Stimulated activated CD8-positive, alpha-beta memory T cell treated with anti-CD3 and anti-CD28 coated beads, Interleukin-4, amount 100 ng/mL, for 4 hours (primary cell): Measurements from ENCODE around the gene OR2A12.
"Not testable (repeated sequence)": the region's sequence is repeated elsewhere in the genome, so short reads cannot be mapped to it uniquely, and the experiment has no call there.

Experiments
- DNase-seq, 2 donors: peaks; one replicate each; pipeline ENCODE4 v3.0.0-alpha.2; 2020; ENCODE audit warnings: low read depth in 2 of 2, low spot score in 1 of 2

The OR2A12 gene, protein sequence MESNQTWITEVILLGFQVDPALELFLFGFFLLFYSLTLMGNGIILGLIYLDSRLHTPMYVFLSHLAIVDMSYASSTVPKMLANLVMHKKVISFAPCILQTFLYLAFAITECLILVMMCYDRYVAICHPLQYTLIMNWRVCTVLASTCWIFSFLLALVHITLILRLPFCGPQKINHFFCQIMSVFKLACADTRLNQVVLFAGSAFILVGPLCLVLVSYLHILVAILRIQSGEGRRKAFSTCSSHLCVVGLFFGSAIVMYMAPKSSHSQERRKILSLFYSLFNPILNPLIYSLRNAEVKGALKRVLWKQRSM

DNA sequence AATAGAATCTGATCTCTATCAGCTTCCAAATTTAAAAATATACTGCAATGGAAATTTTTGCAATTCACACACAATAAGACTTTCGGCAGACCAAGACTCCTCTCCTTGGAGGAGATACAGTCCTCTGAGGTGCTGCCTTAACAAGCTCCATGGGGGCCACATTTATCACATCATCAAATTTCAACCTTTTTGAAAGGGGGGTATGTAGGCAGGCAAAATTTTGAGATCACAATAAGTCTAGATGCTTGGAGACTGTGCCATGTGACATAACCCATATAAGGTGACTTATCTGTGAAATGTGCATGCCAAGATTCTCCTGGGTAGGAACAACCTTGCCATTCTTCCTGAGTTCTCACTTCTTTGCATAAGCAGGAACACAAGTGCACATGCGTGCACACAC, at the start of gene OR2A12:
Gene OR2A12, plus strand, starts transcription at position 301 of the 400 bp plus-strand sequence. CDS start 8,830 bp downstream, outside the sequence.
- DNase-seq, result no peak

DNA sequence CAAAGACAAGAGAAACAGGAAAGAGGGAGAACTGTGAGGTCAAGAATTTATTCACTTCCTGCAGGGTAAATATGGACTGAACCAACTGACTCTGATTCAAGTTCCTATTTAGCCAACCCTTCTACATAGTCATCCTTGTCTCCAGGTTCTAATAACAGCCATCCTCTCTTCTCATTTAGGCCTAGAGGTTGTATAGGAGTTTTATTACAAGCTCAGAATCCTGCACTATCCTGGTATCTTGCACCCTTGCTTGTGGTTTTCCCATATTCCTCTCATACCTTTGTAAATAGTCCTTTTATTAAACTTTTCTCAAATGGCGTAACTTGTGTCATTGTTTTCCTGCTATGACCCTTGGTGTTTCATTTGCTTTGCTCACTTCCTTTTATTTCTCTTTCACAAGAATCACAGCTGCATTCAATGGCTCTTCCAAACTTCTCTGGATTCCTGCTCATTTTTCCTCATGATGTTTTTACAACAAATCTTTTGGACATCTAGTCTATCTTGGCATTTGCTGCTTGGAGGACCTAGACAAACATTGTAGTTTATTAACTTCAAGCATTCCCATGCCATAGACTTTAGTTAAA, 49.7 kb upstream of the OR2A12 start:
- DNase-seq, result no peak

DNA sequence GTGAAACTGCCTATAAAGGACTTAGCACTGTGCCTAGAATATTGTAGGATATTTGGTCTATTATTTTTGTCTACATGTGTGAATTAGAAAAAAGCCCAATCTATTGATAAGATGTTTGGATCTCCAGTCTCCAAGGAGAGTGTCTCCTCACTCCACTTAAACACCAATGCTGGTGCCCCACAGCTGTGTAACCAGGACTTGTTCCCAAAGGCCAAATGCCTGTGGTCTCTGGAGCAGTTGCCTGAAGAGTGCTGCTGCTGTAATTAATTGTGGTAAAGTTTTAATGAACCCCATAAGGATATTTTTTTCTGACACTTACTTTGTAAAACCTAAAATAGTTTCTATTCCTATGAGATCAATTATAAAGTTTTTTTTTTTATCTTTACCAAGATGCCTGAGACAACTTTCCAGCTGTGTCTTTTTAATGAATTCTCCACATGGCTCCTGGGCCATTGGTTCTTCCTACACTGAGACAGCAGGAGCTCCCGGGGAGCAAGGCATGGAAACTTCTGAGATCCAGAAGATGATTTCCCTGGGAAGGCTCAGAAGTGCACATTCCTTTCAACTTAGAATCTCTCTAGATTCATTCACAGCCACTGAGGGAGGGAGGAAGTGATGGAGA, 48.6 kb upstream of the OR2A12 start:
- DNase-seq, result no peak

DNA sequence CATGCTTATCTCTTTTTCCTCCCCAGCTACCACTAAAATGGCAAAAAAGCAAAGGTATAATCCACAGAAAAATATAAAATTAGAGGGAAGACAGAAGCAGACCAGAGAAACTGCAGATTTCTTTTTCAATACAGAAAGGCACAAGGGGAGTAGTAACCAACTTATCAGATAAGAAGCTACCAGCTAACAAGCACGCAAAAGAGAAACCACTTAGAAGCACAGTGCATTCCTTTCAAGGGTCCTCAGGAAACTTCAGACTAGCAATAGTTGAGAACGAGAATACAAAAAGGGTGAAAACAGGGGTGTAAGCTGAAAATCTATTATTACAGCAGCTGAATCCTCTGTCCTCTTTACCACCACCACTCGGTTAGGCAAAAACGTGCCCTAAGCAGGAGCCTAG, 47.2 kb upstream of the OR2A12 start:
- DNase-seq, result no peak

DNA sequence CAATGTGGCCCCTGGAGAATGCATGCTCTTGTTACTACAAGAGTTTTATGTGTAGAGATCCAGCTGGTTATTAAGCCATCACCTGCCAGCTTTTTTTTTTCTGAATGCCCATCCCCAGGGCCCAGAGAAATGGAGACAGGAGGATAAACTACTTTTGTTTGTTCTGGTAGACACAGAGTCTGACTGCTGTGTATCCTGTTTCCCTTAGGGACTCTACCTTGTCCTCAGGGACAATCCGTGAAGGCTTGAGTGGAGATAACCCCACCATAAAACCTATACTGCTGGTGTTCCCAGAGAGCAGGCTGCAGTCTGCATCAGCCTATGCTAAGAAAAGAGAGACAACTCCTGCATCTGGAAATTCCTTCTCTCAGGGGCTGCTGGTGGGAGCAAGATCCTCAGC, 37.4 kb upstream of the OR2A12 start, which contains the start of gene OR2A5:
Gene OR2A5, plus strand, starts transcription at position 301 of the 400 bp plus-strand sequence. CDS start 1,454 bp downstream, outside the sequence.
- DNase-seq, result no peak

DNA sequence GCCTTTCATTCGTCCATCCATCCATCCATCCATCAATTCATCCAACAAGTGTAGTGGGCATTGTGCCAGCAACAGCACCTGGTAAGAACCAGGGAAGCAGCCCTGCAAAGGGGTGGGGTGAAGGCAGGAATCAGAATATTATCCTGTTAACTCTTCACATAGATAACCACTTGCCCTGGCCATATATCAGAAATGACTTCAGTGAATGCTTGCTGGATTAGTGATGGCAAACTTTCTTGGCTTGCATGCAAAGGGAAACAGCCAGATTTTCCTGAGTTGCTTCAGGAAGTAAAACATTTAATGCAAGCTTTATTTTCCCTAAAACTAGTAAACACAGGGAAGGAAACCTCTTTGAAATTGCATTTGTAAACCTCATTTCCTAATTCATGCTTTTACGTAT, 36.6 kb upstream of the OR2A12 start:
- DNase-seq, result no peak

DNA sequence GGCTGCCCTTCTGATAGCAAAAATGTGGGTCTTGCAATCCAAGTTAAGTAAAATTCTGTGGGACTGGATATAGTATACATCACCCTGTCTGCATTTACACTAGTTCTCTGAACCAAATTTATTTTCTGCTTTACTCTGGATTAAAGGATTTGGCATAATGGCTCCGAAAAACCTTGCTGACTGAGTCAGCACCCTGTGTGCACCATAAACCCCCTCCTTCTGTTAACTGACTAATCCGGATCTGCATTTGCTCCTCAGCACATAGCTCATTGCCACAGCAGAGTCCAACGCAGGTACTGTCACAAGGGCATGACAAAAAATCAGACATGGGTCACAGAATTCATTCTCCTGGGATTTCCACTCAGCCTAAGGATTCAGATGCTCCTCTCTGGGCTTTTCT, 36.0 kb upstream of the OR2A12 start:
- DNase-seq, result no peak

DNA sequence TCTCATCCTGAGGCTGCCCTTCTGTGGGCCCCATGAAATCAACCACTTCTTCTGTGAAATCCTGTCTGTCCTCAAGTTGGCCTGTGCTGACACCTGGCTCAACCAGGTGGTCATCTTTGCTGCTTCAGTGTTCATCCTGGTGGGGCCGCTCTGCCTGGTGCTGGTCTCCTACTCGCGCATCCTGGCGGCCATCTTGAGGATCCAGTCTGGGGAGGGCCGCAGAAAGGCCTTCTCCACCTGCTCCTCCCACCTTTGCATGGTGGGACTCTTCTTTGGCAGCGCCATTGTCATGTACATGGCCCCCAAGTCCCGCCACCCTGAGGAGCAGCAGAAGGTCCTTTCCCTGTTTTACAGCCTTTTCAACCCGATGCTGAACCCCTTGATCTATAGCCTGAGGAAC, 35.2 kb upstream of the OR2A12 start:
- DNase-seq, result not testable (repeated sequence)

DNA sequence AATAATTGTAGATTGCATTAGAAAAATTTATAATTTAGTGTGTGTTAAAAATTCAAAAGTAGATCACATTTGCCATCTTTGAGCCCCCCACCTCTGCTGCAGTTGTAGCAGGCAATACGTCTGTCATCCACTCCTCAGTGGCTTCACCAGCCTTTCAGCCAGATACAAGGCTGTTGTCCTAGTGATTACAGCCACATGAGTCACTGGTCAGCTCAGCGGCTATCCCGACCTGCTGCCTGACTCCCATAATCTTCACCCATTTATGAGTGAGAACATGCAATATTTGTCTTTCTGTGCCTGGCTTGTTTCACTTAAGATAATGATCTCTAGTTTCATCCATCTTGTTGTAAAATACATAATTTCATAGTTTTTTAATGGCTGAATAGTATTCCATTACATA, 28.1 kb upstream of the OR2A12 start:
- no peak for DNase-seq

DNA sequence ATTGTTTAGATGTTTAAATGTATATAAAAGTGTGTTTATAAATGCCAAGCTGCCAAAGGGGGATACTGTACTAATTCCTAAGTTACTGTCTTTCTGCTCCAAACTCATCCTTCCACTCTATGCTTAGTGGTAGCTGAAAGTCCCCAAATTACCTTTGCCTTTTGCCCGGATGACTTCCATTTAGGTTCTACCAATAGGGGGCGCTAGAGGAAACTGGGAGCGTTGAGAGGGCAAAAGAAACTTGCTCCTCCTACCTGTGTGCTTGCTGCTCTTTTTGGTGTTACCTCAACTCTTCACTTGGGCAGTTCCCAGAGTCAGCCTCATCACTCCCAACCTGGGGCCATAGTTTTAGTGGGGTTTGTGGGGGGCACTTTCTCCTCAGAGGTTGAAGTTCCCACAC, 22.4 kb upstream of the OR2A12 start:
- DNase-seq, result no peak

DNA sequence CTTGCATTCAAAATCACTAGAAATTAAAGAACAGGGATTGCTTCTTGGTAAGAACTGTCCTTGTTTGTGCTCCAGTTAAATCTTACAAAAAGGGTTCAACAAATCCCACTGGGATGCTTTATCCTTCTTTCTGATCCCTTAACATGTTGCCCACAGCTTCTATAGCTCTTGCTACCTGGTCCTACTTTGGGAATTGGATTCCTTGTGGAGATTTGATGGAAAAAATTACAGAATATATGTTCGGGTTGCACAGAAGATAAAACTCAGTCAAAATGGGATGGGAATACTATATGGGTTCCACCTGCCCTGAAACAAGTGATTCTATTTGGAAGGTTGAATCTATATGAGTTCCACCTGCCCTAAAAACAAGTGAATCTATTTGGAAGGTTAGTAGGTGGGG, 16.6 kb upstream of the OR2A12 start, which contains the start of gene OR2A25:
Gene OR2A25, plus strand, starts transcription at position 301 of the 400 bp plus-strand sequence. CDS start 4,409 bp downstream, outside the sequence.
- no peak for DNase-seq

DNA sequence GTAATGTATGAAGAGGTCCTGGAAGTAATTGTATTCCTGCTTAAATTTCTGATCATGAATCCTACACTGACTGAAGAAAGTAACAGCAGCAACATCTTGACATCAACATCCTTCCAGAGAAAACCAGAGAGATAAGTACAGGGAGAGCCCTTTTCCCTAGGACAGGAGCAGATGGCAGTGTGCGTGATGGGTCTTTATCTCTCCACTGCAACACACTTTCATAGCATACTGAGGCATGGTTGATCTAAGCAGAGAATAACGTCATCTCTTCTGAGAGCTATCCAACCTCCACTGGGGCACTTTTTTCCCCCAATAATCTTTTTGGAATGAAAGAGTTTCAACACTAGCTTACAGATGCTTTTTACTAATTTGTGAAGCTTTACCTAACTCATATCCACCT, 16.1 kb upstream of the OR2A12 start:
- DNase-seq, result no peak

DNA sequence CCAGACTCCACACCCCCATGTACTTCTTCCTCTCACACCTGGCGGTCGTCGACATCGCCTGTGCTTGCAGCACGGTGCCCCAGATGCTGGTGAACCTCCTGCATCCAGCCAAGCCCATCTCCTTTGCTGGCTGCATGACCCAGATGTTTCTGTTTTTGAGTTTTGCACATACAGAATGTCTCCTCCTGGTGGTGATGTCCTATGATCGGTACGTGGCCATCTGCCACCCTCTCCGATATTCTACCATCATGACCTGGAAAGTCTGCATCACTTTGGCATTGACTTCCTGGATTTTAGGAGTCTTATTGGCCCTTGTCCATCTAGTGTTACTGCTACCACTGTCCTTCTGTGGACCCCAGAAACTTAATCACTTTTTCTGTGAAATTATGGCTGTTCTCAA, 11.7 kb upstream of the OR2A12 start:
- no peak for DNase-seq

DNA sequence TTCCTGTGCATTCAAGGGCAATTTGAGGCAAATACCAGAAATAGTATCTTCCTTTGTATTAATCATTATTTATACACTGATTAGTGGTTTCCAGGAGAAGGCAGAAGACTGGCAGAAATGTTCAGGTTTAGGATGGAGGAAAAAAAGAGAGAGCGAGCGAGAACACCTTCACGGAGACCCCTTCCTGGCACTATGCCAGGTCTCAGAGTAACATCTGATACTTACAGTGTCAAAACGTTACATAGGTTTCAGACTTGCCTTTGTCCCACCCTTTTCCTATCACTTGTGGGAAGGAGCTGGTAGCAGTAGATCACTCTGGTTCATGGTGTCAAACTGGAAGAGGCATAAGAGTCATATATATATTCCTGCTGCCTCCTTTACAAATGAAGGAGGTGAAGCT, 652 bp downstream of the OR2A12 start:
- DNase-seq, result no peak

DNA sequence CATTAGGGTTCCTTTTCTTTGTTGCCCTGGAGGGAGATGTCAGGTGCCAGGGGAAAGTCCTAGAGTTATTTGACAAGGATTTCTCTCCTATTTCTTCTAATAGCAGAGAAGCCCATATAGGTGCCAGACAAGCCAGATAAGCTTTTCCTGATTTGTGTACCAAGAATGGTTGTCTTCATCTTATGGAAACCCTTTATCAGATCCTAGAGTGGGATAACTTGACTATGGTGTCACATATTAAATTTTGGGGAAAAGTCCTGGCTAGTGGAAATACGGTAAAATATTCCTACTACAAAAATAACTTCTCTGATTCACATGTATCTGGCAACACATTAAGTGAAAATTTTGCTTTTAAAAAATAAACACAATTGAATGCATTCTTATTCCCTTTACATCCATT, 1.2 kb downstream of the OR2A12 start:
- no peak for DNase-seq

DNA sequence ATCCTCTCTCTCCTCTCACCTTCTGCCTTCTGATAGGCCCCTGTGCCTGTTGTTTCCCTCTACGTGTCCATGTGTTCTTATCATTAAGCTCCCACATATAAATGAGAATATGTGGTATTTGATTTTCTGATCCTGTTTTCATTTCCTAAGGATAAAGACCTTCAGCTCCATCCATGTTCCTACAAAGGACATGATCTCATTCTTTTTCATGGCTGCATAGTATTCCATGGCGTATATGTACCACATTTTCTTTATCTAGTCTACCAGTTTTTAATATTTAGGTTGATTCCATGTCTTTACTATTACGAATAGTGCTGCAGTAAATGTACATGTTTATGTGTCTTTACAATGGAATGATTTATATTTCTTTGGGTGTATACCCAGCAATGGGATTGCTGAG, 4.6 kb downstream of the OR2A12 start:
- DNase-seq, result no peak

DNA sequence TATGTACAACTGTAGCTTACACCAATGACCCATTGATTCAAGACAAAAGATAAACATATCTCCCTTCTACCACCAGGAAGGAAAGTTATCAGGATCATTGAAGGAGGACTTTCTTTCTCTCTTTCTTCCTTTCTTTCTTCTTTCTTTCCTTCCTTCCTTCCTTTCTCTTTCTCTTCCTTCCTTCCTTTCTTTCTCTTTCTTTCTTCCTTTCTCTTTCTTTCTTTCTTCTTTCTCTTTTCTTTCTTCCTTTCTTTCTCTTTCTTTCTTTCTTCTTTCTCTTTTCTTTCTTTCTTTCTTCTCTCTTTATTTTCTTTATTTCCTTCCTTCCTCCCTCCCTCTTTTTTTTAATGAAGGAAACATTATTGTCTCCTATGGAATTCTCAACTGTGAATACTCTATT, 12.7 kb downstream of the OR2A12 start:
- DNase-seq, result no peak

DNA sequence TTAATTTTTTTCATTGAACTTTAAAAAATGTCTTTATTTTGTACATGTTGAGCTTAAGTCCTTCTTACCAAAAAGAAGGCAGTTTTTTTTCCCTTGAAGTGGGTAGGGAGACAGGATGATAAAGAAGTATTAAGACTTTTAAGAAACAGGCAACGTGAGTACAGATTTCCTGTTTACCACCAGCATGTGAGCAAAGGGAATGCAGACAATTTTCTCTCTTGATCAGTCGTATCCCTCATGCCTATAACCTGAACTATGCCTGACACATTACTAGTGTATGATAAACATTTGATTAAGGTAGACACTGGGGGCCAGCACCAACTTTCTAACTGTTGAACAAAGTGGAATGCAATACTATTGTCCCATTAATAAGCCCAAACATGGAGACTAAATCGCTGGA, 14.5 kb downstream of the OR2A12 start:
- no peak for DNase-seq

DNA sequence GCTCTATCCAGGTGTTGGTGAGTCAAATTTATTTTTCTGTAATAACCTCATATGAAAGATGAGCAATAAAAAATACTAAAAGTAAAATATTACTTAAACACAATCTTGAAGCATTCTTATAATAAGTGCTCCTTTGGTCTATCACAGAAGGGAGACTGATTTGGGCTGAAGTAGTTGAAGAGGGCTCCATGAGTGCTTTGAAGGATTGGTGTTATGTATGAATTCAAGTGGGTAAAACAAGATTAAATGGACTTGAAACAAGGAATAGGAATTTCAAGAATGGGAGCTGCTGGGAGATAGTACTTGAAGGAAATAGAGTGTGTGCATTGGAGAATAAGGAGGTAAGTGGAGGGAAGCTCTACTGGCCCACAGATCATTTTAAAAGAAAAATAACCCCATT, 16.0 kb downstream of the OR2A12 start:
- DNase-seq, result no peak

DNA sequence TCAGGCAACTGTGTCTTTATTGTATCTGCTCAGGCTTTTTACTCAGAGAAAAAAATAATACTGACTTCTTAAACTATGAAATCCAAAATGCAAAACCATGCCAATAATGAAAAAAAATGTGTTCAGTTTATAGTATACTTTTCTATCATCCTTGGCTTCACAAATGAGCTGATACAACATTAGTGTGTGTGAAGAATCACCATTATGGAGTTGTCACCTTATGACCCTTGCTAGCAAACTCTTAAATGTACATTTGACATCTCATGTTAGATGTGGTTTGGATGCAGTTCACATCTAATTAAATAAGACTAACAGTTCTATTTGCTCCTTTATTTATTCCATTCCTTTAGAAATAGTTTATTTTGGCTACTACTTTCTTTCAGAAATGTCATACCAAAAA, 19.1 kb downstream of the OR2A12 start:
- no peak for DNase-seq

DNA sequence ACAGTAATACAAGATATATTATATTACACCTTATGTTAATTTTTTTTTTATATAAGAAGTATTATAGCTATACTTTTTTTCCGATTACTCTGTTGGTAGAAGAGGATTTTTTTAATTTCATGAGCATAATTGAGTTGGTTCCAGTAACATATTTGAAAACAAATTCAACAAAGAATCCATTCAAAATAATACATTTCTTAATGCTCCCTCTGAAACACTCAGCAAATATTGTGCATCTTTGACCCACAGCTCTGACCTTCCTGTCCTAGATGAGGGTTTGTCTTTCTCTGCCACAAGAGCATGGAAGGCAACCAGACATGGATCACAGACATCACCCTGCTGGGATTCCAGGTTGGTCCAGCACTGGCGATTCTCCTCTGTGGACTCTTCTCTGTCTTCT, 23.2 kb downstream of the OR2A12 start, which contains the start of gene OR2A2:
Gene OR2A2, plus strand, starts transcription at position 301 of the 400 bp plus-strand sequence. Its CDS starts 0 bp downstream, at position 301.
- no peak for DNase-seq

DNA sequence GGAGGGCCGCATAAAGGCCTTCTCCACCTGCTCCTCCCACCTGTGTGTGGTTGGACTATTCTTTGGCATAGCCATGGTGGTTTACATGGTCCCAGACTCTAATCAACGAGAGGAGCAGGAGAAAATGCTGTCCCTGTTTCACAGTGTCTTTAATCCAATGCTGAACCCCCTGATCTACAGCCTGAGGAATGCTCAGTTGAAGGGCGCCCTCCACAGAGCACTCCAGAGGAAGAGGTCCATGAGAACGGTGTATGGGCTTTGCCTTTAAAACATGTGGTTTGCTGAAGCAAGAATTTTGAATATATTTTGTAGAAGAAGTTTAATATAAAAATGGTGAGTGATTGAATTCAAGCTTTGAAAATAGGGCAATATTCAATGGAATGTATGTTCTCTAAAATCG, 24.2 kb downstream of the OR2A12 start:
- DNase-seq, result no peak
